Measurements from ENCODE around the gene MRPL1. TPM values are rescaled to one million over a fixed set of nuclear protein-coding genes. Genes with fewer than 3 reads are reported as not detected.

The MRPL1 gene
- total and polyA plus RNA-seq, 4 donors: 10.5 to 20.6 (median 16.1) TPM

DNA sequence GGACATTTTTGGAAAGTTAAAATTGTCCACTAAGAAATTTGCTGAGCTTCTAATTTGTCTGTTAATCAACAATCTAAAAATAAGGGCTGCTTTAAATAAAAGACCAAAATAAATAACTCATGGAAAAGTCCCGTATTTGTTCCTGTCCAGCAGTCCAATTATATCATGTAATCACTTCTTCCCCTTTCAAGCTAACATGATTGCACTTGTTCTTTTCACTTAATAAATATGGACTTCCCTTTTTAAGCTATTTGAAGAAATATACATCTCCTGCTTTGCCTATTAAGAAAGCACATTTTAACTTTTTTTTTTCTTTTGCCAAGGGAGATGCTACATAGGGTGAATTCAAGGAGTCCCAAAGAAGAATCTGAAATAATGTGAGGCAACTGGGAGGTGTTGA is 138.9 kb downstream of the MRPL1 start:
- 50% methylated on average over 1 of the region's 1 CpG for WGBS
- H3K36me3 ChIP-seq (ENCODE audit: control insufficient read depth in 4 of 4, insufficient read depth in 3 of 4, low read depth in 1 of 4, low read length in 3 of 4): no peaks in the 10 kb centered on the region
- DNase-seq (ENCODE audit: low spot score): no peak
- no peaks in the 10 kb centered on the region for H3K27me3 ChIP-seq (ENCODE audit: control insufficient read depth in 4 of 4, insufficient read depth in 4 of 4, low read length in 3 of 4)
- TF ChIP-seq FOXA2 (IDR thresholded peaks at IDR 0.05) (no peak), YY1 (IDR thresholded peaks at IDR 0.05) (no peak), GABPA (IDR thresholded peaks at IDR 0.05 in 1 of 2, conservative IDR thresholded peaks at IDR 0.05 in 1 of 2) (no peak)
- TF ChIP-seq, protein P1, sequence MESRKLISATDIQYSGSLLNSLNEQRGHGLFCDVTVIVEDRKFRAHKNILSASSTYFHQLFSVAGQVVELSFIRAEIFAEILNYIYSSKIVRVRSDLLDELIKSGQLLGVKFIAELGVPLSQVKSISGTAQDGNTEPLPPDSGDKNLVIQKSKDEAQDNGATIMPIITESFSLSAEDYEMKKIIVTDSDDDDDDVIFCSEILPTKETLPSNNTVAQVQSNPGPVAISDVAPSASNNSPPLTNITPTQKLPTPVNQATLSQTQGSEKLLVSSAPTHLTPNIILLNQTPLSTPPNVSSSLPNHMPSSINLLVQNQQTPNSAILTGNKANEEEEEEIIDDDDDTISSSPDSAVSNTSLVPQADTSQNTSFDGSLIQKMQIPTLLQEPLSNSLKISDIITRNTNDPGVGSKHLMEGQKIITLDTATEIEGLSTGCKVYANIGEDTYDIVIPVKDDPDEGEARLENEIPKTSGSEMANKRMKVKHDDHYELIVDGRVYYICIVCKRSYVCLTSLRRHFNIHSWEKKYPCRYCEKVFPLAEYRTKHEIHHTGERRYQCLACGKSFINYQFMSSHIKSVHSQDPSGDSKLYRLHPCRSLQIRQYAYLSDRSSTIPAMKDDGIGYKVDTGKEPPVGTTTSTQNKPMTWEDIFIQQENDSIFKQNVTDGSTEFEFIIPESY (IDR thresholded peaks at IDR 0.05): no peak
- no peak overlapping the region for H3K9ac ChIP-seq (ENCODE audit: low read depth in 1 of 2, low read length in 2 of 2)
- no peak overlapping the region for H3K4me3 ChIP-seq (ENCODE audit: low read depth in 1 of 3, low read length in 3 of 3)
- no peak overlapping the region for H3K27ac ChIP-seq (ENCODE audit: low read depth in 1 of 2, low read length in 2 of 2)
- no peaks in the 10 kb centered on the region for H3K4me1 ChIP-seq (ENCODE audit: control insufficient read depth in 4 of 4, insufficient read depth in 4 of 4, low read length in 3 of 4)
- no peaks in the 10 kb centered on the region for H3K9me3 ChIP-seq (ENCODE audit: control insufficient read depth in 4 of 4, low read length in 3 of 4)

DNA sequence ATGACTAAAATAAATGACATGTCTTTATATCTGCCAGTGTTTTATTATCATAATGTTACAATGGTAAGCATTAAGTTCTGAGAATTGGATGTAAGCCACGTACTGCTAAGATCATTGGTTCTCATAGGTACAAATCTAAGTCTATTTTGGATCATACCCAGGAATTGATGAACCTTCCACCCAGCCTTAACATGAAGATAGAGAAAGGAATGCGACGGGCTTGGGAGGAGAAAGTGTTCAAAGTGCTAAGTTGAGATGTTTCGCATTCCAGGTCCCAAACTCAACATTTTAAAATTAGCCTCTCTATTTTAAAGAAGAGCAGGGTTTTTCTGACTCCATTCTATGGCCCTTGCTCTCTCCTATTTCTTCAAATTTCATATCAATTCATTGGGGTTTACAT is 139.6 kb downstream of the MRPL1 start:
- H3K9ac ChIP-seq (ENCODE audit: low read depth in 1 of 2, low read length in 2 of 2): no peak overlapping the region
- no peaks in the 10 kb centered on the region for H3K27me3 ChIP-seq (ENCODE audit: control insufficient read depth in 4 of 4, insufficient read depth in 4 of 4, low read length in 3 of 4)
- TF ChIP-seq HNF4G (IDR thresholded peaks at IDR 0.05) (no peak), RXRA (IDR thresholded peaks at IDR 0.05) (no peak), TAF1 (conservative IDR thresholded peaks at IDR 0.05) (no peak), JUND (IDR thresholded peaks at IDR 0.05) (no peak), RAD21 (IDR thresholded peaks at IDR 0.05) (no peak), FOXA2 (IDR thresholded peaks at IDR 0.05) (no peak), FOXA1 (IDR thresholded peaks at IDR 0.05) (no peak)
- TF ChIP-seq, protein P1 (IDR thresholded peaks at IDR 0.05): no peak
- no peak overlapping the region for H3K4me3 ChIP-seq (ENCODE audit: low read depth in 1 of 3, low read length in 3 of 3)
- 76% methylated on average over 4 of the region's 4 CpGs for WGBS
- no peak for DNase-seq (ENCODE audit: low spot score)
- H3K9me3 ChIP-seq (ENCODE audit: control insufficient read depth in 4 of 4, low read length in 3 of 4): no peaks in the 10 kb centered on the region
- H3K36me3 ChIP-seq (ENCODE audit: control insufficient read depth in 4 of 4, insufficient read depth in 3 of 4, low read depth in 1 of 4, low read length in 3 of 4): no peaks in the 10 kb centered on the region
- no peaks in the 10 kb centered on the region for H3K4me1 ChIP-seq (ENCODE audit: control insufficient read depth in 4 of 4, insufficient read depth in 4 of 4, low read length in 3 of 4)
- H3K27ac ChIP-seq (ENCODE audit: low read depth in 1 of 2, low read length in 2 of 2): no peak overlapping the region

Small RNAs within 50 kb of the gene (small RNA-seq; reads per million reads assigned to genes)
- gene AC112225.1: not detected

Other genes with a start within 250 kb of the MRPL1 start
- gene CNOT6L, start 43.5 kb upstream of the MRPL1 start, total RNA-seq: 10 to 100 TPM; 14.8 to 17.7 TPM
- gene CNOT6L, start 43.5 kb upstream of the MRPL1 start, polyA plus RNA-seq: 1 to 10 TPM; 4.4 to 6.2 TPM
- gene FRAS1, start 194.5 kb downstream of the MRPL1 start, total RNA-seq: 1 to 10 TPM; 1.8 to 6.0 TPM
- under 1 TPM; 0.08 to 0.28 TPM for gene FRAS1, start 194.5 kb downstream of the MRPL1 start, polyA plus RNA-seq